GM19467 (cell line): Measurements from ENCODE around the gene EFNA5.
"Not testable (repeated sequence)": the region's sequence is repeated elsewhere in the genome, so short reads cannot be mapped to it uniquely, and the experiment has no call there.

ENCODE experiments used
- ATAC-seq: cut with Tn5 transposase; IDR thresholded peaks from one replicate; pipeline ENCODE4 v1.9.1; 2021; ENCODE audit warnings: mild to moderate bottlenecking, moderate library complexity; ENCODE audit not compliant: unreplicated experiment

Gene EFNA5

GRCh38 chr5:107437154-107437553 is 233.6 kb downstream of the EFNA5 start:
- no peak for ATAC-seq

DNA sequence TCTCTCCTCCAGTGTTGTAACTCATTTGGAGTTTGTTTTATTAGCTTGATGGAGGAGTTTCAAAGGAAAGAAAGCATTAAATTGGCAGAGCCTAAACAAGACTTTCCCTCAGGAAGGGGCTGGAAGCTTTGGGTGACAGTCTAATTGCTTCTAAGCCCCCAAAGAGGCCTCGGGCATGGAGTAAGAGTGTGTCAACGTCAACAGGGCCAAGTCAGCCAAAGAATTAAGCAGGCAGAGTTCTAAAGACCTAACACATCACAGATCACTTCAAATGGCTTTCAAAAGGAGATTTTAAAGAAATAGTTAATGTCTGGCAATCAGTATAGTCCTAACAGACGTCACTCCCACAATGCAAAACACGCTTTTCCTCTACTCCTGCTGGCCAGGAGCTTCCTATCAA is 234.5 kb downstream of the EFNA5 start:
- ATAC-seq = no peak

GRCh38 chr5:107435061-107435460 is 235.7 kb downstream of the EFNA5 start:
- no peak for ATAC-seq

DNA sequence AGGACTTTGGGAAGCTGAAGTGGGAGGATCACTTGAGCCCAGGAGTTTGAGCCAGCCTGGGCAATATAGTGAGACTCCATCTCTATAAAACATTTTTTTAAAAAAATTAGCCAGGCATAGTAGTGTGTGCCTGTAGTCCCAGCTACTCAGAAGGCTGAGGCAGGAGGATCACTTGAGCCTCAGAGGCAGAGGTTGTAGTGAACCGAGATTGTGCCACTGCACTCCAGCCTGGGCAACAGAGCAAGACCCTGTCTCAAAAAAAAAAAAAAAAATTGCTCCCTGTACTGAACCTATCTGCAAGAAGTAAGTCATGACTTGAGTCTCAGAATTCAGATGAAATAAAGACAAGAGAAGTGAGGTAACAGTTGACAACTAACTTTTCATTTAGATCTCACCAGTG is 237.1 kb downstream of the EFNA5 start:
- ATAC-seq = not testable (repeated sequence)

DNA sequence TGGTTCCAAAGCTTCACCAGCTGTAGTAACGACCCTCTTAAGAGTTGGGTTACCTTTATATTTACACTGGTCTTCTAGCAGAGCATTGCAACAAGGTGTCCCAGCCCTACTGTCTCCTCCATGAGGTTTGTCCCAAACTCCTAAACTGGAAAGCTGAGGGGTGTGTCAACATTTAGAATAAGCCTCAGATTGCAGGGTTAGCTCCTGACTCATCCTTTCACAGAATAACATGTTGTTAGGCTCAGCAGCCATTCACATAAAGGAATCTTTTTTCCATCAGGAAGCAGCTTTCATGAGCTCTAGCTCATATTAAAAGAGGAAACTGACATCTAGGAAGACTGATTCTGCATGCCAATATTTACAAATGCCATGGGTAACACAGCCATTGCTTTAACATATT is 238.7 kb downstream of the EFNA5 start:
- ATAC-seq = no peak

GRCh38 chr5:107431536-107431935 is 239.2 kb downstream of the EFNA5 start:
- no peak for ATAC-seq

DNA sequence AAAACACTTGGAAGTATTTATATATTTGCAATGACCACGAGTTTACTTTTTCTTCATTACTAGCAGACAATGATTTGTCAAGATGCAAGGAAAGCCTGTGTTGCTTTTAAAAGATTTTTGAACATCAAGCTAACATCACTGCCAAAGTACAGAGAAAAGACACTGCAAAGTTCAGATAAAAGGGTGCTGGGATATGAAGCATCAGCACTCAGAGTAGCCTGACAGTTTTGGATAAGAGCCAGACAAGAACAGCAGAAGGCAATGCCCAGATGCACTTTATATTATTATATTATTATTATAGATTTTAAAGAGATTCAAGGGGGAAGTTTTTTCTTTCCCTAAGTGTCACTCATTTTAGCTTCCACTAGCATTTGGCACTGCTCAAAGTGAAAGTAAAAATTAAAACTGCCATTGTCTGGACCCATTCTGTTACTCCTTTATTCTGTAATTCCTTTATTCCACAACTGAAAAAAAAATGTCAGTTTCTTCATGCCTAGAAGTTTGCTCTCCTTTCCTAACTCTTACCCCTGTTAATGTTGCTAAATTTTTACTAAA is 240.6 kb downstream of the EFNA5 start:
- no peak for ATAC-seq

DNA sequence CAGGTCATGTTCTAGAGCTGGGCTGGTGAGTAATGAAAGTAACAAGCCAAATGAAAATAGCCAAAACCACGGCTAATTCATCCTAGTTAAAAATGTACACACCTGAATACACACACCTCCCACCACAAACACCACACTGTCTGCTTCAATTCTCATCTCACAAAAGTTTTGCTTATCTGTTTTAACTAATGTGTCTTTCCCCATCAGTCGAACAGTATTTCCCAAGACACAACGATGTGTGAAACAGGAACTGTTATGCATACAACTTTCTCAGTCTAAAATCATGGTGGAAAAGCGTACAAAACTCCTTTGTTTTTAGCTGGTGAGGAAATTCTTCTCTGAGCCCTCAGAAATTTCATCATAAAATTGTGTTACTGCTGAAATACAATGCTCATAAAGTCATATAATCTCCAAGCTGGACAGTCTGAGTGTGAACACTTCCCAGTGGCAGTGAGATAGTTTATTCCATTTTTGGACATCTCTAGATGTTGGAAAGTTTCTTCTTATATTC is 242.4 kb downstream of the EFNA5 start:
- no peak for ATAC-seq

DNA sequence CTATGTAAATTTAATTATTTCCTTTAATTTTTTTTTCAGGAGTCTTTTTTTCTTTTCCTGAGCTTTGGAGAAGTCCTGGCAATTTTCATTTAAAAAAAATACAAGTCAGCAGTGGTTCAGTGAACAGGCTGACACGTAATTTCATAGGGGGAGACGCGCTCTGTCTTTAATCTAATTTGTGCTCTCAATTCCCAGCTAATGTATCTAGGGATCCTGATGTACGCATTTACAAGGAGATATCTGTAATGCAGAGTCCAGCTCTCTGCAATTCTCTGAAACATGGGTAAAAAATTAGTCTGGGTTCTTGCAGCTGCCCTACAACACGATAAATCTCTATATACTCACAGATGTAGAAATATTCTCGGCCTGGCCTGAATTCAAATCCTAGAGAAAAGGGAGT is 243.9 kb downstream of the EFNA5 start:
- ATAC-seq = no peak

DNA sequence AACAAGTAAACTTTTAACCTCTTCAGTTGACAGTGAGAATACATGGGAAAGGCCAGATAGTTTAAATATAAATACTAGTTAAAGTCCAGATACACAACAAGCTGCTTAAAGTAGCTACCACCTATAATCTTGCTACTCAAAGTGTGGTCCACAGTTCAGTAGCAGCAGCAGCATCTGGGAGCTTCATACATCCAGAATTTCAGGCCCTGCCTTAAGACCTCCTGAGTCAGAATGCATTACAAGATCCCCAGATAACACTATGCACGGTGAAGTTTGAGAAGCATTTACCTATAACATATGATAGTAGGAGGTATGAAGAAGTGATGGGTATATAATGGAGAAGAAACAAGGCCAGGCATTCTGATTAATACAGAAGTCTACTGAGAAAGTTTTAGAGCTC is 244.5 kb downstream of the EFNA5 start:
- ATAC-seq = no peak

- ATAC-seq = no peak
Measured at GRCh38 chr5:107425541-107426031, 245.2 kb downstream of the EFNA5 start.

GRCh38 chr5:107424491-107424890 is 246.2 kb downstream of the EFNA5 start:
- no peak for ATAC-seq

DNA sequence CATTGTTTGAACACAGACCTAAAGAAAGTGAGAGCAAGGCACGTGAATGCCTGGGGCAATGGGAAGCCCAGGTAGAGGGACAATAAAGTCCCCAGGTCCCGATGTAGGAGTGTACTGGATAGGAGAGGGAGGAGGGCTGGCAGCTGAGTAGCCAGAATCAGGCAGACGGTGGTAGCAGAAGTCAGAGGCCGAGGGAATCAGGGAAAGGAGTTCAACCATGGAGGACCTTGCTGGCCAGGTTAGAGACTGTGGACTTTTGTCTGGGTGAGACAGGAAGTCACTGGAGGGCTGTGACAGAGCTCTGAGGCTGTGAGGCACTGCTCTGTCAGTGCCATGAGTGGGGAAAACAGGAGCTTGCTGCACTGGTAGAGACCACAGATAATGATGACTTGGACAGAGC is 248.2 kb downstream of the EFNA5 start:
- ATAC-seq = no peak

- no peak for ATAC-seq
Measured at GRCh38 chr5:107419498-107419897, 251.2 kb downstream of the EFNA5 start.

DNA sequence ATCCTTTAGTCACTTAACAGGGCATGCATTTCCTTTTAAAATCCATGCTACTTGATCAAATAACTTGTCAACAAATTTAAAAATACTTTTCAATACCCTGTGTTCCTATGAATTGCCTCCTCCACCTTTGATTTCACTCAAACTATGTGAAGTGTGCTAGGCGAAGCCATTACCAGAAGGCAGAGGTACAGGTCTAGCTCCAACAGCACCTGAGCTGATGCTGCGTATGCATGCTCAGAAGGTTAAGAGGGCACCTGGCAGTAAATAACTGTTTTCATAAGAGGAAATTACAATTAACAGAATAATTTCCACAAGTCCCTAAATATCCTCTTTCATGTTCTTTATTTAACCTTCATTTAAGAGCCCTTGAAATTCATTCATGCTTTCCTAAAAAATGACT is 251.8 kb downstream of the EFNA5 start:
- ATAC-seq = no peak

- ATAC-seq = no peak
Measured at GRCh38 chr5:107418071-107418470, 252.7 kb downstream of the EFNA5 start.

DNA sequence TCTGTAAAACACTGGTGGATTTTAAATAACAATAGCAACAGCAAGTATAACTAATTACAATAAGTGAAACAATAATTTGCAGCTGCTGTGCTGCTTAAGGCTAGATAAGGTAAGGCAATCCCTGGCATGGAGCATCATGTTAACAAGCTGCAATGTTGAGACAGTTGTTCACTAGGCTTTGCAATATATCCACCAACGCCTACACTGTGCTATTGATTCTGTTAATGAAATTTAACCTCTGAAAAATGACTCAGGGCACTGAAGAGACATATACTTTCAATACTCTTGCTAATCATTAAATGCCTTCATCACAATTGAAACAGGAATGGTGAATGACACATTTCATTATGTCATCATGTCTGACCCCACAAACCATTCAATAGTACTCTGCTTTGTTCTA is 255.0 kb downstream of the EFNA5 start:
- ATAC-seq = no peak

DNA sequence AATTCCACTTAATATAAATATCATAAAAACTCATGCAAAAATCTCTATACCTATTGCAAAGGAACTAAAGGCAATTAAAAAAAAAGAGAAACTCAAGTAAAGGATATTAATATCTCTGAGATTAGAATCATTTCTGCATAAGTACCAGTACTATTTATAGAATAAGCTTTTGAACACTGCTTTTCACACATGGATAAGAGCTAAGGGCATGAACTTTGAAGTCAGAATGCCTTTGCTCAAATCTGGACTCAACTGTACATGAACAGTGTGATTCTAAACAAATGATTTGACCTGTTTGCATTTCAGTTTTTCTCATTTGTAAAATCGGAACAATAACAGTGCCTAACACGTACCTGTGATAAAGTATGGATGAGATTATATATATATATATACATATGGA is 255.9 kb downstream of the EFNA5 start:
- no peak for ATAC-seq

DNA sequence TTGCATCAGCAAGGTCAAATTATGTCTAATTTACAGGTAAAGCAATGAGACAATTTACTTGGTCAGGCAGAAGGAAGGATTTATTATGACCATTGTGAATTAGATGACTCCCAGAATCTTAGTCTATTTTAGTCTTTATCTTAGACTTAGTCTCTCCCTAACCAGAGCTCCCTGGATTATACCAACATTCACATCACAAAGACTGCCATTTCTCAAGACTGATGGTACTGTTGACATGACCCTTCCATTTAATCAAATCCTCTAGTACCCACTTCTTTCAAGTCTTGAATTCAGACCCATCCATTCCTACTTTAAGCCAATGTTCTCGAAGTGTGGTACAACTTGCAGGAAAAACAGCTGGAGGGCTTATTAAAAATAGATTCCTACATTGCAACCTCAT is 257.0 kb downstream of the EFNA5 start:
- ATAC-seq = no peak

- ATAC-seq = no peak
Measured at GRCh38 chr5:107408564-107408963, 262.2 kb downstream of the EFNA5 start.

DNA sequence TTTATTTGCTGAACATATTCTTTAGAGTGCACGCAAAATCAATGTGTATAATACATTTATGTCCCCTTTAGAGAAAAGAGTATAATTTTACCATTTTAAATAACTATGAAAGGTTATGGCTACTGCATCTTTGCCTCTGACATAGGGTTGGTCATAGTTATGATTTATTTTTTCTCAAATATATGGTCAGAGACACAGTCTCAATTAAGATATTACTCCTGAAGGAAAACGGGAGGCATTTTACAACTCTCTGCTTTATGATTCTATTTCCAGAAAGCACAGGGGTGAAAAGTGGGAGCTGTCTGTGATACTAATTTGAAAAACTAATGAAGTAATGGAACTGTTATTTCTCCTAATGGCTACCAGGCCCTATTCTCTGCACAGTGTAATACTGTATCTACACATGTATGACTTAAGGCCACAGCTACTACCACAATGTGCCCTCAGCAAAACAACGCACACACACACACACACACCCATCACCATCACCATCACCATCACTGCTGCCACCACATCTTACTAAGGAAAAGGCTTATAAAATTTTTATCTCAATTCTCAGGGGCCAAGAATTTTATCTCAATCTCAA is 262.9 kb downstream of the EFNA5 start:
- no peak for ATAC-seq

- ATAC-seq = no peak
Measured at GRCh38 chr5:107404595-107405374, 266.0 kb downstream of the EFNA5 start.
